SK-N-SH (cell line): ENCODE results near the gene NSUN5.
"Not testable (repeated sequence)": the region's sequence is repeated elsewhere in the genome, so short reads cannot be mapped to it uniquely, and the experiment has no call there.

Source experiments
- EP300 ChIP-seq, 2 experiments: IDR thresholded peaks; 2 replicates each; pipeline versions ENCODE4 v1.4.0 to v1.6.1; 2012; ENCODE audit warnings: borderline replicate concordance in 1 of 2, low read depth in 1 of 2, low read length in 1 of 2
- EZH2phosphoT487 ChIP-seq: fragments of 200-600 bp; sonication (generic); IDR thresholded peaks from 2 replicates; pipeline ENCODE4 v1.6.1; 2017; ENCODE audit warnings: low read depth, mixed run types, mild to moderate bottlenecking, antibody characterized with exemption, moderate library complexity, borderline replicate concordance
- FOXJ3 ChIP-seq: sonication (generic); formaldehyde crosslinking; IDR thresholded peaks from 2 replicates; pipeline ENCODE4 v1.5.1; 2020; ENCODE audit warnings: mild to moderate bottlenecking, missing genetic modification reagents
- FOXM1 ChIP-seq: IDR thresholded peaks from 2 replicates; pipeline ENCODE4 v1.4.0; 2012; ENCODE audit warnings: low read depth, mild to moderate bottlenecking
- POLR2AphosphoS5 ChIP-seq: IDR thresholded peaks from 2 replicates; pipeline ENCODE4 v1.6.1; 2012; ENCODE audit warnings: low read depth, low read length
- RAD21 ChIP-seq: IDR thresholded peaks from 2 replicates; pipeline ENCODE4 v1.6.1; 2012; ENCODE audit warnings: mild to moderate bottlenecking, low read length
- RCOR1 ChIP-seq: fragments of 150-350 bp; IDR thresholded peaks from 2 replicates; pipeline ENCODE4 v1.6.1; 2017; ENCODE audit warnings: antibody characterized with exemption, low read length
- SIN3A ChIP-seq: IDR thresholded peaks from 2 replicates; pipeline ENCODE4 v1.6.1; 2012; ENCODE audit warnings: low read depth, mild to moderate bottlenecking, low read length, moderate library complexity, borderline replicate concordance
- TF ChIP-seq, protein P1 (sequence below): fragments of 200-600 bp; sonication (generic); IDR thresholded peaks from 2 replicates; pipeline ENCODE4 v1.6.1; 2017; ENCODE audit warnings: antibody characterized with exemption, mild to moderate bottlenecking, moderate library complexity
- TF ChIP-seq, protein P2 (sequence below): IDR thresholded peaks from 2 replicates; pipeline ENCODE4 v1.6.1; 2012; ENCODE audit warnings: mild to moderate bottlenecking, low read depth, low read length, moderate library complexity
- TF ChIP-seq, protein P3 (sequence below): IDR thresholded peaks from 2 replicates; pipeline ENCODE4 v1.4.0; 2012; ENCODE audit warnings: low read depth

DNA sequence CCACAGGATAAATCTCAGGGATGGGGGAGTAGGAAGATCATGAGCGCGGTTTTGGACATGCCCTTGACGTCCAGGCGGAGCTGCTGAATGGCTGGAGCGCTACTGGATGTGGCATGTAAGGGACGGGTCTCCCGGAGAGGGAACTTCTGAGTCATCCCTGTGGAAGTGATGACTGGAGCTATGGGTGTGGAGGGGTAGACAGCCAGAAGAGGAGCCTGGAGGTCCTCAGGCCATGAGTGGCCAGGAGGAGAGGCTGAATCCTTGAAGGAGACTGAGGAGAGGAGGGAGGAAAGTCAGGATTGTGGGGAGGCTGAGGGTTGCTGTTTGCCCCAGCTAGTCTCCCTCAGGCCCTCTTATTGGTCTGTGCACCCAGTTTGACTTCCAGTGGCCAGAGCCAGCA lies 2.8 kb upstream of the NSUN5 start:
- TF ChIP-seq EZH2phosphoT487; FOXM1; EP300 (IDR thresholded peaks at IDR 0.05; ENCODE audit: borderline replicate concordance in 1 of 2, low read depth in 1 of 2, low read length in 1 of 2); POLR2AphosphoS5; FOXJ3 (CRISPR knock-in tag); SIN3A; RCOR1; RAD21: not testable (repeated sequence)
- TF ChIP-seq, protein P1, sequence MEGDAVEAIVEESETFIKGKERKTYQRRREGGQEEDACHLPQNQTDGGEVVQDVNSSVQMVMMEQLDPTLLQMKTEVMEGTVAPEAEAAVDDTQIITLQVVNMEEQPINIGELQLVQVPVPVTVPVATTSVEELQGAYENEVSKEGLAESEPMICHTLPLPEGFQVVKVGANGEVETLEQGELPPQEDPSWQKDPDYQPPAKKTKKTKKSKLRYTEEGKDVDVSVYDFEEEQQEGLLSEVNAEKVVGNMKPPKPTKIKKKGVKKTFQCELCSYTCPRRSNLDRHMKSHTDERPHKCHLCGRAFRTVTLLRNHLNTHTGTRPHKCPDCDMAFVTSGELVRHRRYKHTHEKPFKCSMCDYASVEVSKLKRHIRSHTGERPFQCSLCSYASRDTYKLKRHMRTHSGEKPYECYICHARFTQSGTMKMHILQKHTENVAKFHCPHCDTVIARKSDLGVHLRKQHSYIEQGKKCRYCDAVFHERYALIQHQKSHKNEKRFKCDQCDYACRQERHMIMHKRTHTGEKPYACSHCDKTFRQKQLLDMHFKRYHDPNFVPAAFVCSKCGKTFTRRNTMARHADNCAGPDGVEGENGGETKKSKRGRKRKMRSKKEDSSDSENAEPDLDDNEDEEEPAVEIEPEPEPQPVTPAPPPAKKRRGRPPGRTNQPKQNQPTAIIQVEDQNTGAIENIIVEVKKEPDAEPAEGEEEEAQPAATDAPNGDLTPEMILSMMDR = not testable (repeated sequence)
- TF ChIP-seq, protein P2, sequence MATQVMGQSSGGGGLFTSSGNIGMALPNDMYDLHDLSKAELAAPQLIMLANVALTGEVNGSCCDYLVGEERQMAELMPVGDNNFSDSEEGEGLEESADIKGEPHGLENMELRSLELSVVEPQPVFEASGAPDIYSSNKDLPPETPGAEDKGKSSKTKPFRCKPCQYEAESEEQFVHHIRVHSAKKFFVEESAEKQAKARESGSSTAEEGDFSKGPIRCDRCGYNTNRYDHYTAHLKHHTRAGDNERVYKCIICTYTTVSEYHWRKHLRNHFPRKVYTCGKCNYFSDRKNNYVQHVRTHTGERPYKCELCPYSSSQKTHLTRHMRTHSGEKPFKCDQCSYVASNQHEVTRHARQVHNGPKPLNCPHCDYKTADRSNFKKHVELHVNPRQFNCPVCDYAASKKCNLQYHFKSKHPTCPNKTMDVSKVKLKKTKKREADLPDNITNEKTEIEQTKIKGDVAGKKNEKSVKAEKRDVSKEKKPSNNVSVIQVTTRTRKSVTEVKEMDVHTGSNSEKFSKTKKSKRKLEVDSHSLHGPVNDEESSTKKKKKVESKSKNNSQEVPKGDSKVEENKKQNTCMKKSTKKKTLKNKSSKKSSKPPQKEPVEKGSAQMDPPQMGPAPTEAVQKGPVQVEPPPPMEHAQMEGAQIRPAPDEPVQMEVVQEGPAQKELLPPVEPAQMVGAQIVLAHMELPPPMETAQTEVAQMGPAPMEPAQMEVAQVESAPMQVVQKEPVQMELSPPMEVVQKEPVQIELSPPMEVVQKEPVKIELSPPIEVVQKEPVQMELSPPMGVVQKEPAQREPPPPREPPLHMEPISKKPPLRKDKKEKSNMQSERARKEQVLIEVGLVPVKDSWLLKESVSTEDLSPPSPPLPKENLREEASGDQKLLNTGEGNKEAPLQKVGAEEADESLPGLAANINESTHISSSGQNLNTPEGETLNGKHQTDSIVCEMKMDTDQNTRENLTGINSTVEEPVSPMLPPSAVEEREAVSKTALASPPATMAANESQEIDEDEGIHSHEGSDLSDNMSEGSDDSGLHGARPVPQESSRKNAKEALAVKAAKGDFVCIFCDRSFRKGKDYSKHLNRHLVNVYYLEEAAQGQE = not testable (repeated sequence)
- TF ChIP-seq, protein P3, sequence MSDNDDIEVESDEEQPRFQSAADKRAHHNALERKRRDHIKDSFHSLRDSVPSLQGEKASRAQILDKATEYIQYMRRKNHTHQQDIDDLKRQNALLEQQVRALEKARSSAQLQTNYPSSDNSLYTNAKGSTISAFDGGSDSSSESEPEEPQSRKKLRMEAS = not testable (repeated sequence)
